GM08714 (cell line): ENCODE results near the gene DACT3.

Experiments
- H3K4me3 ChIP-seq: fragments of 200-500 bp; sonication (Bioruptor generic); 2 replicates; pipeline ENCODE4 v1.5.1; 2014; ENCODE audit warnings: mild to moderate bottlenecking, low read length, inconsistent platforms
- ZNF274 ChIP-seq: IDR thresholded peaks from 2 replicates; pipeline ENCODE4 v1.6.1; 2012; ENCODE audit warnings: mild to moderate bottlenecking, low read depth, low read length

The DACT3 gene, protein sequence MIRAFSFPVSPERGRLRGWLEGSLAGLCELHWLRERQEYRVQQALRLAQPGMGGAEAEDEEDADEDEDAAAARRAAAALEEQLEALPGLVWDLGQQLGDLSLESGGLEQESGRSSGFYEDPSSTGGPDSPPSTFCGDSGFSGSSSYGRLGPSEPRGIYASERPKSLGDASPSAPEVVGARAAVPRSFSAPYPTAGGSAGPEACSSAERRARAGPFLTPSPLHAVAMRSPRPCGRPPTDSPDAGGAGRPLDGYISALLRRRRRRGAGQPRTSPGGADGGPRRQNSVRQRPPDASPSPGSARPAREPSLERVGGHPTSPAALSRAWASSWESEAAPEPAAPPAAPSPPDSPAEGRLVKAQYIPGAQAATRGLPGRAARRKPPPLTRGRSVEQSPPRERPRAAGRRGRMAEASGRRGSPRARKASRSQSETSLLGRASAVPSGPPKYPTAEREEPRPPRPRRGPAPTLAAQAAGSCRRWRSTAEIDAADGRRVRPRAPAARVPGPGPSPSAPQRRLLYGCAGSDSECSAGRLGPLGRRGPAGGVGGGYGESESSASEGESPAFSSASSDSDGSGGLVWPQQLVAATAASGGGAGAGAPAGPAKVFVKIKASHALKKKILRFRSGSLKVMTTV

DNA sequence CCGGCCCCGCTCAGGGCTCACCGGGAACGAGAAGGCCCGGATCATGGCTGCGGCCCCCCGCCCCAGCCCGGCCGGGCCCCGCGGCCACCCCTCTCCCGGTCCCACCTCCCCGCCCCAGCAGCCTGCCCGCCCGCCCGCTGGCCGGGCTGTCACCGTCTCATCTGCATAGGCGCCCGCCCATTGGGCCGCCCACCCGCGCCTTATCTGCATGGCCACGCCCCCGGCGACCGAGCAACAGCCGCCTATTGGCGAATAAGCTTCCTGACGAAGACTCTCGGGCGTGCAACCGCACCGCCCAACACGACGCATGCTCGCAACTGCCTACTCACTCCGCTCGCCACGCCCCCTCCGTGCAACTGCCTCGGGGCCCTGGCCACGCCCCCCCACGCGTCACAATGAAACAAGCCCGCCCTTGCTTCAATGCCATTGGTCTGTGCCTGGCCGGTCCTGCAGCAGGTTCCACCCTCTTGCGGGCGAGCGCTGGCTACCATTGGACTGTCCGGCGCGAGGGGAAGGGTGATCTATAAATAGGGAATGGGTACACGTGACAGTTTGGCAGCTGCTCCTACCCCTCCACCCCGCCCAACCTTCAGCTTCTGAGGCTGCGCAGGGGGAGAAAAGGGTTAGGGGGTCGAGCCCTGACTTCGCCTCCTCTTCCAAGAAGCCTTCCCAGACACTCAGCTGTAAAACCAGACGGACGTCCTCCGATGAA, at the start of gene DACT3:
TSS of gene DACT3 (minus strand) at position 163 of the 712 bp plus-strand sequence. CDS start at position 45, 118 bp downstream.
- H3K4me3 ChIP-seq, result peak within 1 kb of the TSS; percentile 59; the same call in 1 of the 2 replicates
- no peak for TF ChIP-seq ZNF274

DNA sequence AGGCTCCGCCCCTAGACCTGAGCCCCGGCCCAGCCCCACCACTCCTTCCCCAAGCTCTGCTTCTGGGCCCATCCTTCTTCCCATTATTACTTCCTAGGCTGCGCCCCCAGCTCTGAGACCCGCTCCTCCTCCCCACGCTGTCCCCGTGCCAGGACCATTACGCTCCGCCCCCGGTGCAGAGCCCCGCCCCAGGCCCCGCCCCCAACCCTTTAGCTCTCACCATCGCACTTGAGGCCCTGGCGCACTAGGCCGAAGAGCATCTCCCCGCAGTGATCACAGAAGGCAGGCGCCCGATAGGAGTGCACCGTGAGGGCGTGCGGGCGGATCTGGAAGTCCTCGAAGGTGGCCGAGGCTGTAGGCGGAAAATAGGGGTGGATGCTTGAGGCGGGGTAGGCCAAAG, 49.7 kb upstream of the DACT3 start:
- TF ChIP-seq ZNF274, result no peak
- H3K4me3 ChIP-seq, result no peak overlapping the region

DNA sequence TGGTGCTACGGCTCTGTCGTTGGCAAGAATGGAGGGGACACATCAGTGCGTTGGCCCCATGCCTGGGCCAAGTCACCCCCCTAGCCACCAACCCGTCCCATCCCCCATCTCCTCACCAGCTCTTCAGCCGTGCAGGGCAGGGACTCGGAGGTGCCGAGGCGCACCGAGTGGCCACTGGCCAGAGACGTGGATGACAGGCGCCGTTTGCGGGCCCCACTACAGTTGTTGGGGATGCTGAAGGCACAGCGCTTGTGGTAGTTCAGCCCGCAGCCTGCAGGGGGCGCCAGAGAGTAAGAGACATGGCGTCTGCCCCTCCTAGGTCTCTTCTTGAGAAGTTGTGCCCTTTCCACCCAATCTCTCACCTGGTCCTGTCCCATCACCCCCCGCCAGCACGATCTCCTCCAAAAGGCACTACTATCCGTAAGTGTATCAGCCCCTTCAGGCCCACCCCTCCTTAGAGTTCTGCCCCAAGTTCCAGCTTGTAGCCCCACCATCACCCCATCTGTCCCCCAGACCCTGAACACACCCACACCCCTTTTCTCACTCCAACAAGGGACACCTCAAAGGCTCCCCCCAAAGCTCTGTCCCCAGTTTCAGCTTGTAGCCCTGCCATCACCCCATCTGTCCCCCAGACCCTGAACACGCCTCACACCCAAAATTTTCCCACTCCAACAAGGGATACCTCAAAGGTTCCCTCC, 43.5 kb upstream of the DACT3 start:
- TF ChIP-seq ZNF274, result no peak
- no peak overlapping the region for H3K4me3 ChIP-seq

DNA sequence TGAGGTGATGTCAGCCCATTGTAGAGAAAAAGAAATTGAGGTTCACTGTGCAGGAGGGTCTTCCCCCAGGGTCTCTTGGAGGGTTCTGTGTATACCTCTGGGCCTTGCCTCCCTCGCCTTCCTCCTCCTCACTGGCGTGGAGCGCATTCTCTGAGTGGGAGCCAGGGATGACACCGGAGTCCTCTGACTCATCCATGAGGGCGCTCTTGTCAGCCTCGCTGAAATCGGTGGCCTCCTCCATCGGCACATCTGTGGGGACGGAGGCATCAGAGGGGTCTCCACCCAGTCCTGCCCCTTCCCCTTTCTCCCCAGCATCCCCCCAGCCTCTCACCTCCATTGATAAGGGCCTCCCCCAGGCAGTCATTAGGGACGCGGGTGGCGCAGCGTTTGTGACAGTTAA, 39.7 kb upstream of the DACT3 start:
- no peak for TF ChIP-seq ZNF274

DNA sequence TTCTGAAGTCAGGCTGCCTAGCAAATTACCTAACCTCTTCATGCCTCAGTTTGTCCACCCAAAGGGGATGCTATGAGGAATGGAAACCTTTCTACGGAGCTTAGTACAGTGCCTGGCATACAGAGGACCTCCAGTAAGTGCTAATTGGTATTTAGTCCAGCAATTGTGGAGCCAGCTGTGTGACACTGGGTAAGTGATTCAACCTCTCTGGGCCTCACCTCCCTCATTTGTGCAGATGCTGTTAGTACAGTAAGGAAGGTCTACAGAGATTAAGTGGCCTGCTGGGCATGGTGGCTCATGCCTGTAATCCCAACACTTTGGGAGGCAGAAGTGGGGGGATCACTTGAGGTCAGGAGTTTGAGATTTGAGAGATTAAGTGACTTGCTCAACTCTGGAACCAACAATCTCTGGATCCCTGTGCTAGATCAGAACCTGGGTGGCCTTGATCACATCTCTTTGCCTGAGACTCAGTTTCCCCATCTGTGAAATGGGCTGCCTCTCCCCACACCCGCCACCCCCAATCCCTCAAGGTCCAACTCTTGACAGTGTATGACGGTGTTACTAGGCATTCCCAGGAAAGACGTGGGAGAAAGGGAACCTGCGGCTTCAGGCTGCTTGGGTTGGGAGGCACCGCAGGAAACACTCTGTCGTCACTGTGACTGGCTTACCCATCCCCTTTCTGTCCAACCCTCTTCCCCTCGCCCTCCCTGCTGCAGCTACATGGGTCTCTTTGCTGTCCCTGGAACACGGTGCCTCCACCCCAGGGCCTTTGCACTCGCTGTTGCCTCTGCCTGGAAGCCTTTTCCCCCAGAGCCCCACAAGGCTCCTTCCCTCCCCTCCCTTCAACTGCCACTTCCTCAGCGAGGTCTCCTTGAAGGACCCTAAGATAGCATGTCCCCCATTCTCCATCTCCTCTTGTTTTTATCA, 37.7 kb upstream of the DACT3 start:
- no peak for TF ChIP-seq ZNF274
- no peak overlapping the region for H3K4me3 ChIP-seq

More for the DNA sequence above, 39.7 kb upstream of the DACT3 start:
- H3K4me3 ChIP-seq, result no peak overlapping the region

DNA sequence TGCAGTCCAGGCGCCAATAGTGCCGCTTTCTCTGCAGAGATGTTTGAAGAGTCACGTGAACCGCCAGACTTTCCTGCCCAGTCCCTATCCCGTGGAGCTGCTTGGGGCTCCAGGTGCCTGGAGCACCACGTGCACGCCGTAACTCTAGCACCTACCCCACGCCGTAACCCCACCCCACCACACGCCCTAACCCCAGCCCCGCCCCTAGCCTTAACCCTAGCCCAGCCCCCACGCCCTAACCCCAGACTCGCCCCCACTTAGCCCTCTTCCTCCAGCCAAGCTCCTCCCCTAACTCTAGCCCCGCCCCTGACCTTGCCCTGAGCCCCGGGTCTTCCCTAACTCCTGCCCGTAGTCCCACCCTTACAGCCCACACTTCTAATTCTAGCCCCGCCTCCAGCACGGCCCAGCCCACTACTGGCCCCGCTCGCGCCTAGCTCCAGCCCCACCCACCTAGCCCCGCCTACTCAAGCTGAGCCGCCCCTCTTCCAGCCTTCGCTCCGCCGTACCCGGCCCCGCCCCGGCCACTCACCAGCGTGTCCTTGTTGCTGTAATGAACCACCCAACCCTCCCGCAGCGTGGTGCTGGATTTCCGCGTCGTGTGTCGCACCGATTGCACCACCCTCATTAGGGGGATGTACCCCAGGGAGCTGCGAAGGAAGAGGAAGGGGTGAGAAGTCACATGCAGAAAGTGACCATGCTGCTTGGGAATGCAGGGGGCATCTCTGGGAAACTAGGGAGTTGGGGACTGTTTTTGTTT, 36.4 kb upstream of the DACT3 start:
- no peak for TF ChIP-seq ZNF274
- H3K4me3 ChIP-seq, result no peak overlapping the region

DNA sequence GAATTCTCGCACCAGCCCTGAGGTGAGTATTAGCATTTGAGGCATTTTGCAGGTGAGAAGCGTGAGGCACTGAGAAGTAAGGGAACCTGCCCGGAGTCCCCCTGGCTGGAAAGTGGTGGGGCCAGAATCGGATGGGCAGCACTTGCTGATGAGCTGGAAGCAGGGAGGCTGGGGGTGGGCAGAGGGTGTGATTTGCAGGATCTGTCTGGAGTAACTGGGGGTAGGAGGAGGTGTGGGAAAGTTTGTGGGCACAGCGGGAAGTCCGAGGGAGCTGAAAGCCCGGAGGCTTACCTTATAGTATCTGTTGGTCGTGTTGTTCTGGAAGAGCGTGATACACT, 35.9 kb upstream of the DACT3 start:
- no peak for TF ChIP-seq ZNF274
- no peak overlapping the region for H3K4me3 ChIP-seq

DNA sequence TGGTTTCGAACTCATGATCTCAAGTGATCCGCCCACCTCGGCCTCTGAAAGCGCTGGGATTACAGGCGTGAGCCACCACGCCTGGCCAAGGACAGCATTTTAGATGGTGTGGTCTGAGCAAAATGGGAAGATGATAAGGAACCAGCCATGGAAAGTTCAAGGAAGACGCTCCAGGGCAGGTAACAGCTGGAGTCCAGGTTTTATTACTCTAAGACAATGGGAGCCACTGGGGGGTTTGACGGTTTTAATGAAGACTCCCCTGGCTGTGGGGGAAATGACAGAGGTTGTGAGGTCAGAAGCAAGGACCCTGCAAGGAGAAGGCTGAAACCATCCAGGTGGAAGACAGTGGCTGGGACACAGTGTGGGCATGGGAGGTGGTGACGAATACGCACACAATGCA, 35.1 kb upstream of the DACT3 start:
- H3K4me3 ChIP-seq, result no peak overlapping the region
- TF ChIP-seq ZNF274, result no peak

DNA sequence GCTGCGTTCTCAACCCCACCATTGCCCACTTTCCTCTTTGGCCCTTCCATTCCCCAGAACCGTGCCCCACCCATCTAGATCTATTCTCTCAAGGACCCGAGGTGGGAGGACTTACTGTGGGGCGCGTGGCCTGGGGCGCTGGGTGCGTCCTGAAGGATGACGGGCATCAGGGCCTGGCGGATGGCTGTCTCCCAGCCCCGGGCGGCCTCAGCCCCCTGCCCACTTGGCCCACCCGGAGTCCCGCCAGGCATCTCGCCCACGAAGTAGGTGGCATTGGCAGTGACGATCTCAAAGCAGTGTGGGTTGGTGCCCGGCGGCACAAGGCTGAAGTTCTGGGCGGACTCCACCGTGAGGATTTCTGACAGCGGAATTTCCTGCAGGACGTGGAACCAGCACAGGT, 32.8 kb upstream of the DACT3 start:
- TF ChIP-seq ZNF274, result no peak
- no peak overlapping the region for H3K4me3 ChIP-seq

DNA sequence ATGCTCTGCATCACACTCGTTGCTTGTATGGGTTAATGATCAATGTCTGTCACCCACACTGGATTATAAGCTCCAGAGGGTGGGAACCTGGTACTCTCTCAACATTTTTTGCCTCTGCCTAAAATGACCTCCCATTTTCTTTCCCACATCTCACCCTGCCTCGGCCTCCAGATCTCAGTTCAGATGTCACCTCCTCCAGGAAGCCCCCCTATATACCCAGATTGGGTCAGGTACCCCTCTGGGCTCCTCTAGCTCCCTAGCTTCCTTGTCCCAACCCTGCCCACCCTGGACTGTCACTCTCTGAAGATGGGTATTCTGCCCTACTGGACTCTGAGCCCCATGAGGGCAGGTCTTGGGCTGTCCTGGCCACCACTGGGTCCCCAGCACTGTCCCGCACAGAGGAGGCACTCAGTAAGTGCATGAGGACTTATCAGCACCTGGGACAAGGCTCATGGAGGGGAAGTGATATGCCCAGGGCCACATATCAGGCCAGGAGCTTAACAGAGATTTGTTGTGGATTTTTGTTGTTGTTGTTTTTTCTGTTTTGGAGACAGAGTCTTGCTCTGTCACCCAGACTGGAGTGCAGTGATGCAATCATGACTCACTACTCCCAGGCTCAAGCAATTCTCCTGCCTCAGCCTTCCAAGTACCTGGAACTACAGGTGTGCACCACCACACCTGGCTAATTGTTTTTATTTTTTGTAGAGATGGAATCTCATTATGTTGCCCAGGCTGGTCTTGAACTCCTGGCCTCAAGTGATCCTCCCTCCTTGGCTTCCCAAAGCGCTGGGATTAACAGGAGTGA, 32.1 kb upstream of the DACT3 start:
- no peak overlapping the region for H3K4me3 ChIP-seq
- no peak for TF ChIP-seq ZNF274

DNA sequence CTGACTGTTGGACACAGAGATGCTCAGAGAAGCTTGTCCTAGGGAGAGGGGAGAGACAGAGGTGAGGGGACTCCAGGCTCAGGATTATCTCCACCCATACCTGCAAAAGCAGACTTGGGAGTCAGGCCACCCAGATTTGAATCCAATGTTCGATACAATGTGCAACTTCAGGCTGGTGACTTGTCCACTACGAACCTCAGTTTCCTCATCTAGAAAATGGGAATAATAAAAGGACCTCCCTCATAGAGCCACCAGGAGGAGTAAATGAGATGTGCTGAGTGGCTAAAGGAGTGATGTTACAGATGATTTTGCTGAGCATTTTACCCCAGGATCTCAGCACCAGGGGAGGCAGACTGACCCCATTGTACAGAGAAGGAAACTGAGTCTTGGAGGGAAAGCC, 31.0 kb upstream of the DACT3 start:
- no peak for TF ChIP-seq ZNF274
- H3K4me3 ChIP-seq, result no peak overlapping the region

DNA sequence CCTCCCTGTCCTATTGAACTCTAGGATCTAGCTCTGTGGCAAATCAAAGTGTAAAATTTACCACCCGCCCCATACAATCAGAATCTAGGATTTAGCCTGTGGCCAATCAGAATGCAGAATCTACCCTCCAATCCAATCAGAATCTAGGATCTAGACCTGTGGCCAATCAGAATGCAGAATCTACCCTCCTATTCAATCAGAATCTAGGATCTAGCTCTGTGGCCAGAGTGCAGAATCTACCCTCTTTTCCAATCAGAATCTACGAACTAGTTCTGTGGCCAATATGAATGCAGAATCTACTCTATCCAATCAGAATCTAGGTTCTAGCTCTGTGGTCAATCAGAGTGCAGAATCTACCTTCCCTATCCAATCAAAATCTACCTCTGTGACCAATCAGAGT, 30.1 kb upstream of the DACT3 start:
- no peak for TF ChIP-seq ZNF274
- no peak overlapping the region for H3K4me3 ChIP-seq

DNA sequence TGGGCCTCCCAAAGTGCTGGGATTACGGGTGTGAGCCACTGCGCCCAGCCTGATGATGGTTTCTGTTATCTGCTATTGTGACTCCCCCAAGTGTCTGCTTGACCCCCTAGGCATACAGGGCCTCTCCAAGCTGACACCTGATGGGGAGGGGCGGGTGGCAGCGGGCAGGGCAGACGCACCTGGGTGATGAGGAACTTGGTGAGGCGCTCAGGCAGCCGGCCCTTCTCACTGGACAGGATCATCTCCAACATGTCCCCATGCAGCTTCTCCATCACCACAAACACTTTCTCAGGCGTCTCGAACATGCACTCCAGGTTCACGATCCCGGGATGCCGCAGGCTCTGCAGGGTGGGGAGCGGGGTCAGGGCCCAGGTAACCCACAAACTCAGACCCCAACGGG, 28.4 kb upstream of the DACT3 start:
- TF ChIP-seq ZNF274, result no peak
- H3K4me3 ChIP-seq, result no peak overlapping the region
